ENCODE measurements around the gene MYLK3.

DNA sequence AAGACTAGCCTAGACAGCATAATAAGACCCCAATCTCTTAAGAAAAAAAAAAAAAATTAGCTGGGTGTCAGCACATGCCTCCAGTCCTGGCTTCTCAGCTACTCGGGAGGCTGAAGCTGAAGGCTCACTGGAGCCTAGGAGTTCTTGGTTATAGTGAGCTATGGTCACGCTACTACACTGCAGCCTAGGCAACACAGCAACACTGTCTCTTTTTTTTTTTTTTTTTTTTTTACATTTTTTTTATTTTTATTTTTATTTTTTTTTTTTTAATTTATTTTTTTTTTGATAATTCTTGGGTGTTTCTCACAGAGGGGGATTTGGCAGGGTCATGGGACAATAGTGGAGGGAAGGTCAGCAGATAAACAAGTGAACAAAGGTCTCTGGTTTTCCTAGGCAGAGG, 54.5 kb downstream of the MYLK3 start:
- TF ChIP-seq CTCF (IDR thresholded peaks at IDR 0.05) (no peak), POLR2A (IDR thresholded peaks at IDR 0.05) (no peak)
